Dendritic cell treated with granulocyte-macrophage colony-stimulating factor and Interleukin-4, amounts not matched to agents 40 ng/mL and 50 ng/mL, for 4 days (primary cell): ENCODE results near the gene ATAD3A.

Experiments
- H3K27ac Mint-ChIP-seq: one replicate; pipeline ENCODE4 v1.8.0; 2022; ENCODE audit warnings: mild to moderate bottlenecking, mixed read lengths
- H3K27me3 Mint-ChIP-seq: one replicate; pipeline ENCODE4 v1.8.0; 2022; ENCODE audit warnings: mild to moderate bottlenecking, mixed read lengths
- H3K36me3 Mint-ChIP-seq: one replicate; pipeline ENCODE4 v1.8.0; 2022; ENCODE audit warnings: low read depth, mixed read lengths
- H3K4me1 Mint-ChIP-seq: one replicate; pipeline ENCODE4 v1.8.0; 2022; ENCODE audit warnings: low read depth, mixed read lengths
- H3K4me3 Mint-ChIP-seq: one replicate; pipeline ENCODE4 v1.8.0; 2022; ENCODE audit warnings: mild to moderate bottlenecking, moderate library complexity, mixed read lengths
- H3K9me3 Mint-ChIP-seq: one replicate; pipeline ENCODE4 v1.8.0; 2022; ENCODE audit warnings: mixed read lengths
- intact Hi-C: fragments of 100-400 bp; cut with micrococcal nuclease; formaldehyde crosslinking; loops from one replicate; pipeline ENCODE4 v1.15.0; 2022

Gene ATAD3A

DNA sequence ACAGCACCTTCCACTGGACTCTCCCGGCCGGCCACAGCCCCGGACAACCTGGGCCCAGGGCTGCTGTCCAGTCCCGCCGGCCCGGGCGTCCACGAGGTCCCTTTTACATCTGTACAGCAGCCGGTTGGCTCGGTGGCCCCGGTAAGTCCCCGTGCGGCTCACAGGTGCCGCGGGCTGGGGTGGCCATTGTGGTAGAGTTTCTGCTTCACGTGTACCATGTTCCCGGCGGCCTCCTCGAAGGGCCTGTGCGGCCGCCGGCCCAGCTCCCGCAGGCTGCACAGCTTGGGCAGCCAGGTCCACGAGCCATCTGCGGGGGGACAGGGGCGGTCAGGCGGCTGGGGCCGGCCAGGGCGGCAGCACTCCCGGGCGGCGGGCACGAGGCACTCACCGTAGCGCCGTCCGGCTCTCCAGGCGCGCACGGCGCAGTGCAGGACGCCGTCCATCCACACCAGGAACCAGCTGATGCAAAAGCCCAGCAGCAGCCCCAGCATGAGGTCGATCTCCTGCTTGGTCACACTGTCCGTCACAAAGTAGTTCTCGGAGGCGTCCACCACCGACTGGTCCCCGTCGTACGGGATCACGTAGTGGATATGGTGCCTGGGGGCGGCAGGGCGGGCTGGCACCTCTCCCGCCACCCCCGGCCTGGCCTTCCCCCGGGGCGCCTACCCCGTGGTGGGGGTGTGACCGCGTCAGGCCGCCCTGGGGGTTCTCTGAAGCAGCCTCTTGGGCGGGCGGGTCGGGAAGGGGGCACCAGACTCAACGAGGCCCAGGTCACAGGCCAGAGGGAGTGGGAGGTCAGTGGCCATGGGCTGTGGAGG is 23.4 kb downstream of the ATAD3A start:
- no peak overlapping the region for H3K4me3 Mint-ChIP-seq
- H3K9me3 Mint-ChIP-seq, result peaks cover 16% of the 10 kb centered on the region
- peaks cover 6% of the 10 kb centered on the region for H3K4me1 Mint-ChIP-seq
- intact Hi-C loops, result no loop called here
- H3K27me3 Mint-ChIP-seq, result peaks cover 11% of the 10 kb centered on the region
- peaks cover 36% of the 10 kb centered on the region for H3K36me3 Mint-ChIP-seq
- H3K27ac Mint-ChIP-seq, result no peak overlapping the region

DNA sequence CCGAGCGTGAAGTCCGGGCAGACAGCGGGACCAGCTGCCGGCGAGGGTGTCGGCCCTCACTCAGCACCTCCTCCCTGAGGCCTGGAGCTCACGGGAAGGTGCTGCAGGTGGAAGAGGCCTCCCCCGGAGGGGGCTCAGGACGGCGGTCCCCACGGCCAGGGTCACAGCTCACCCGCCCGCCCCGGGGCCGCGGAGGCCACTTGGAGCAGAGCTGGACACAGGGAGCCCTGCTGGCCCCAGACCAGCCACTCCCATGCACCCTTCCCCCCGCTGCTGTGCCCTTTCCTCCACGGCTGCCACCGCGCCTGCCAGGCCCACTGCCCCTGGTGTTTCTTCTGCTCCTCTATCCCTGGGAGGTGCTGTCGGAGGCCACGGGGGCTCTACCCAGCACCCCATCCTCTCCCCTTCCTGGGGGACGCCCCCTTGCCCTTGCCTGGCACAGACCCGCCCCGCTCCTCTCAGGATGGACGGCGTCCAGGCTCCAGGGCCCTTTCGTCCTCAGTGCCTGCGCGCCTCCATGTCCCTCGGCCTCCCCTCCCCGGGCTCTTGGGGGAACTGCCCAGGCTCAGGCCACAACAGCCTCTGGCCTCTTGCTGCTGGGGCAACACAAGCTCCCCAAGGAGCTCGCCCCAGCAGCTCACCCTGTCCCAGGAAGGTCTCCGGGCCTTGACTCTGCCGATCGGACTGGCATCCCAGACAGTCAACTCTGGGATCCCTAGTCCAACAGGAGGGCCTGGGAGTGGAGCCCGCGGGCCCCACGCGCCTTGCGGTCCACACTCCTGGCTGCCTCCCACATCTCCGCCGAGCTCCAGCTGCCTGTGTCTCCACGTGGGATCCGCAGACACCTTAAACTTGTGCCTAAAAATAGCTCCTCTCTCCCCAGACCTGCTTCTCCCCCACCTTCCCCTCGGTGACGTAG is 24.3 kb downstream of the ATAD3A start:
- Mint-ChIP-seq H3K4me3 (no peak overlapping the region), H3K9me3 (peaks cover 9% of the 10 kb centered on the region), H3K27ac (no peak overlapping the region), H3K27me3 (peaks cover 17% of the 10 kb centered on the region), H3K36me3 (peaks cover 35% of the 10 kb centered on the region), H3K4me1 (peaks cover 6% of the 10 kb centered on the region)
- intact Hi-C loops, result no loop called here

DNA sequence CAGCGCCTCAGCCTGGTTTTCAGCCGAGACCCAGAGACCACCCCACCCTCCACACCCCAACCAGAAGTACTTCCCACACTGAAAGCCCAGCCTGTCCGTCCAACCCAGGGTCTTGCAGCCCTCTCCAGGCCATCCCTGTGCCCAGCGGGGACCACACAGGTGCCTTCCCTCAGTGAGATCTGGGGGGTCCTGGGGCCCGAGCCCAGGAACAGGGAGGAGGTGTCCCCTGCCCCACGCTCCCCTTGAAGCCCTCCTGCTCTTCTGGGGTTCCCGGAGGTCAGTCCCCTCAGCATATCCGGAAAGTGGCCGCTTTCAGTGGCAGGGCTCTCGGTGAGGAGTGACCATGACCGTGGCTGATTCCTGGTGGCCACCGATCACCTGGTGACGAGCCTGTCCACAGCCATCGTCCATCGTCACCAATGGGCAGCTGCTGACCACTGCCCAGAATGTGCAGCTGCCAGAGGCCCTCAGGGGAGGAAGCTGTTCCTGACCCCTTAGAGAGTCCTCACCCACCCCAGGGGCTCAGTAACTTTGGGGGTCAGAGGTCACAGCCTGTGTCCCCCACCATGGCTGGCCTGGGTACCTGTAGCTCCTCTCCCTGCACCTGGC is 25.1 kb downstream of the ATAD3A start:
- Mint-ChIP-seq H3K27me3 (peaks cover 24% of the 10 kb centered on the region), H3K27ac (no peak overlapping the region), H3K4me1 (peaks cover 6% of the 10 kb centered on the region), H3K9me3 (peaks cover 3% of the 10 kb centered on the region), H3K4me3 (no peak overlapping the region), H3K36me3 (peaks cover 35% of the 10 kb centered on the region)
- intact Hi-C loops, result no loop called here

DNA sequence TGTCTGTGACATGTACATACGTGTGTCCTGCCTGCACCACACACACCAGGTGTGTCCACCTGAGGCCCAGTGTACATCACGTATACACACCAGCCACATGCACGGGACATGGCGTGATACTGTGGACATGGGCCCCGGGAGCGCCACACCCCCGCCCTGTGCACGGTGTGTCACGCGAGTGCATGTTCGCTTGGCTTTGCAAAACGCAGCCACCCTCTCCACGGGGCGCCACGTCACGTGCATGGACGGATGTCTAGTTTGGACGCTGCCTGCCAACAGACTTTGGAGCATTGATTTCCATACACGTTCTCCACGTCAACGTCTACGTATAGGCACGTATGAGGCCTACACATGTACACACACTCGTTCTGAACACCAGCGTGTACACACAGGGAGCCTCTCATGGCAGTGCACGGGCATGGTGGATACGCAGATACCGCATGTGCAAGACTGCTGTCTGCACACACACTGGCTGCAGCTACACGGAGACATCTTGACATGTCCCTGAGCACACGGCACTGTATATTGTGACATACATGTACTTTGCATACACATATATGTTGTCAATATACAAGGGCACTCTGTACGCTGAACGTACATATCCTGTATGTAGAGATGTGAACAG is 25.8 kb downstream of the ATAD3A start:
- H3K4me1 Mint-ChIP-seq, result peaks cover 6% of the 10 kb centered on the region
- H3K27me3 Mint-ChIP-seq, result peaks cover 26% of the 10 kb centered on the region
- no peak overlapping the region for H3K27ac Mint-ChIP-seq
- peaks cover 35% of the 10 kb centered on the region for H3K36me3 Mint-ChIP-seq
- no peak overlapping the region for H3K4me3 Mint-ChIP-seq
- no peaks in the 10 kb centered on the region for H3K9me3 Mint-ChIP-seq
- intact Hi-C loops, result no loop called here

DNA sequence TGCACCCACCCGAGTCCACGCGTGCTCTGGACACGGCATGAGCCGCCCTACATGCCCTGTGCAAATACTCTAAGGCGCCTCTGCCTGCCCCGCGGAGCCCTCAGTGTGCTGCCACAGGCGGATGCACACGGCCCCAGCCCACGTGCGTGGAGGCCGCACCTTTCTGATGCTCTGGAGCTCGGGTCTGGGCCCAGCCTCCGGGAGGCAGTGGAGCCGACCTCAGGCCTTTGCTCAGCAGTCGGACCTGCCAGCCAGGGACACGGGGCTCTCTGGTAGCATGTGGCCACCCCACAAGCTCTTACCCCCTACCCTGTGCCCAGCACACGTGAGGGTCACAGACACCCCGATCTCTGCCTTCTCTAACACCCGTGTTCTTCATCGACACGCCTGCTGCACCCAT is 26.4 kb downstream of the ATAD3A start:
- no peak overlapping the region for H3K27ac Mint-ChIP-seq
- no peak overlapping the region for H3K4me3 Mint-ChIP-seq

DNA sequence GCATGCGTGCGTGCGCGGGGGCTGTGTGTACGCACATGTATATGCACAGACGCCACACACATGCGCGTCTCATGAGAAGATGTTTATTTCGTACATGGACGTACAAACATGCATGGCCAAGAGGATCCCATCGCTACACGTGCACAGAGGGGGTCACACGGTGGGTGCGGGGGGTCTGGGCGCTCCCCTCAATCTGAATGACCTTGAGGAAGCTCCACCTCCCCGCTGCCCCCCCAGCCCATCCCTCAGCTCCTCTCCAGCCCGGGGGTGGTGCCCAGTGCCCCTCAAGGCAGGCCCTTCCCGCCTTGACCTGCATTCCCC is 27.0 kb downstream of the ATAD3A start:
- Mint-ChIP-seq H3K4me3 (no peak overlapping the region), H3K36me3 (peaks cover 40% of the 10 kb centered on the region), H3K27me3 (peaks cover 26% of the 10 kb centered on the region), H3K9me3 (no peaks in the 10 kb centered on the region), H3K27ac (no peak overlapping the region), H3K4me1 (no peaks in the 10 kb centered on the region)
- intact Hi-C loops, result no loop called here

More for the DNA sequence above, 26.4 kb downstream of the ATAD3A start:
- intact Hi-C loops, result no loop called here
- Mint-ChIP-seq H3K9me3 (no peaks in the 10 kb centered on the region), H3K4me1 (peaks cover under 1% of the 10 kb centered on the region), H3K27me3 (peaks cover 26% of the 10 kb centered on the region), H3K36me3 (peaks cover 35% of the 10 kb centered on the region)

DNA sequence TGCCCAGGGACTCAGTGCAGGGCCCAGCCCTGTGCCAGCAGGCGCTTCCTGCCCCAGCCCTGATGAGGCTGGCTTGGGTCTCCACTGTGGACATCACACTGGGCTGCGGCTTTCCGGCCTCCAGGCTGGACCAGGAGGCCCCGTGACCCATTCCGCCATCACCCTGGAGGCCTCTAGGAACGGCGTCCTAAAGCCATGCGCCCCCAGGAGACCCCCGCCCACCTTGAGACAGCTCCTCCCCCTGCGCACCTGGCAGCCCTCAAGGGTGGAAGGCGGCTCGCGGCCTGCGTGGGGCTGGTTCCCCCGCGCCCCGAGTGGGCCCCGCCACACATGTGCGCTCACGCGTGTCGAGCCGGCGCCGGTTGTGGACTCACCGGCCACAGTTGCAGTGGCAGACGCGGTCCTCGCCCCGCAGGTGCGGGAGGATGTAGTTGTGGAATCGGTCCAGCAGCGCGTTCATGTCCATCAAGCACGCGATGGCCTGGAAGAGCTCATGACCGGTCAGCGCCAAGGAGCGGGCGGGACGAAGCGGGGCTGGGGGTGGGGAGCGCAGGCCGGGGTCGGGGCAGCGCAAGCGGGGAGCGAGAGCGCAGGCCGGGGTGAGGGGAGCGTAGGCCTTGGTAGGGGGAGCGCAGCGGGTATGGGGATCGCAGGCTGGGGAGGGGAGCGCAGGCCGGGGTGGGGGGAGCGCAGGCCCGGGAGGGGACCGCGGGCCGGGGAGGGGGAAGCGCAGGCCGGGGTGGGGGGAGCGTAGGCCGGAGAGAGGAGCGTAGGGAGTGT is 27.5 kb downstream of the ATAD3A start:
- Mint-ChIP-seq H3K36me3 (peaks cover 40% of the 10 kb centered on the region), H3K27me3 (peaks cover 26% of the 10 kb centered on the region), H3K27ac (no peak overlapping the region), H3K4me1 (no peaks in the 10 kb centered on the region), H3K9me3 (no peaks in the 10 kb centered on the region), H3K4me3 (peak overlapping the region; percentile 20)
- intact Hi-C loops, result no loop called here

DNA sequence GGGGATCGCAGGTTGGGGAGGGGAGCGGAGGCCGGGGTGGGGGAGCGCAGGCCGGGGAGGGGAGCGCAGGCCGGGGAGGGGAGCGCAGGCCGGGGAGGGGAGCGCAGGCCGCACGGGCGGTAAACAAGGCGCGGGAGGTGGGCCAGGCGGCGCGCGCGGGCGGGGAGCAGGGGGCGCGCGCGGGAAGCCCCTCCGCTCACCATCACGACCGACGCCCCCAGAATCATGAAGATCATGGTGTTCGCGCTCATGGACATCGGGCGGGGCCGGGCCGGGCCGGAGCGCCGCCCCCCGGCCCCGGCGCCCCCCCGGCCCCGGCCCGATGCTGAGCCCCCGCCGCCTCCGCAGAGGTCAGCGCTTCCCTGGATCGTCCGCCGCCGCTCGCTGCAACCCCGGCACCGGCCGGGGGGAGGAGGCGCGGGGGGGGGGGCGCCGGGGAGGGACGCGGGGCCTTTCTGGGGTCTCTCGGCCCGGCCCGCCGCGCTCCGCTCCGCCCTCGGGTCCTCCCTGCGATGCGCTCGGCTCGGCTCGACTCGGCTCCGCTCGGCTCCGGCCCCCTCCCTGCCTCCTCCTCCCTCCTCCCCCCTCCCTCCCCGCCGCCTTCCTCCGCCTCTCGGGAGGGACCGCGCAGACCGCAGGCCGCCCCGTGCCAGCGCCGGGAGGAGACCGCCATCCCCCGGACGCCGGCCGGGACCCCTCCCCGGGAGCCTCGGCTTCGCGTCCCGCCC is 28.3 kb downstream of the ATAD3A start, which contains the start of gene TMEM240:
TMEM240 (minus strand) TSS at position 535 of the 728 bp plus-strand sequence; CDS start at position 257, 278 bp downstream.
- Mint-ChIP-seq H3K27ac (no peak within 1 kb of the TSS), H3K9me3 (no peaks in the 10 kb centered on the region), H3K4me3 (peak within 1 kb of the TSS; percentile 34), H3K27me3 (peaks cover 26% of the 10 kb centered on the region), H3K36me3 (peaks cover 45% of the 10 kb centered on the region), H3K4me1 (no peaks in the 10 kb centered on the region)
- intact Hi-C loops, result no loop called here

DNA sequence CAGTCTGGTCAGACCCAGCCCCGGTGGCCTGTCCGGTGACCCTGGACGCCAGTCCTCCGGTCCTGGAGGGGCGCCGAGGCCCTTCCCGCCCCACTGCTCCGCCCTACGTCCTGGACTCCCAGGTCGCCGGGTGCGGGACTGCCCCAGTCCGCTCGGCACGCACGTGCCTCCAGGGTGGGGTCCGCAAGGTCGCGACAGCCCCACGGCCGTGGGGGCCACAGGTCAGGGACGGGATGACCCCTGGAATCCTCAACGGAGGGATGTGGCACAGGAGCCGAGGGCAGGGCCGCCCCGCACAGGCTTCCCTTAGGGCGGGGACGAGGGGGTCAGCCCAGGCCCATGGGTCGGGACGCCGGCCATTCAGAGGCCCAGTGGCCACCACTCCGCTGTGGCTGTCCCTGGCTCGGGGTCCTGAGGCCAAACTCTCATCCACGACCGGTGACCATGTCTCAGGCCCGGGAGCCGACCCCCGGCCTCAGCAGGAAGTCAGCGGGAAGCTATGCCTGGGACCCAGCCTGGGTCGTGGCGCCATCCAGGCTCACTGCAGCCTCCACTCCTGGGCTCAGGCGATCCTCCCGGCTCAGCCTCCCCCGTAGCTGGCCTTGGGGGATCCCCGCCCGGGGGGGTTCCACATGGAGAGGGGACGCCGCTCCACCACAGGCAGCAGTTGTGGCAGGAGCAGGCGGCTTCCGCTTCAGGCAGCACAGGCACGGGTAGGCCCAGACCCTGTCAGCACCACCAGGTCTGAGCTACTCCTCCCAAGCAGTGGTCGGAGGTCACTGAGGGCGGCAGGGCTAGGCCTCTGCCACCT is 29.1 kb downstream of the ATAD3A start:
- H3K9me3 Mint-ChIP-seq, result no peaks in the 10 kb centered on the region
- H3K27ac Mint-ChIP-seq, result no peak overlapping the region
- H3K4me1 Mint-ChIP-seq, result no peaks in the 10 kb centered on the region
- intact Hi-C loops, result no loop called here
- H3K36me3 Mint-ChIP-seq, result peaks cover 53% of the 10 kb centered on the region
- H3K27me3 Mint-ChIP-seq, result peaks cover 26% of the 10 kb centered on the region
- peak overlapping the region; percentile 34 for H3K4me3 Mint-ChIP-seq

DNA sequence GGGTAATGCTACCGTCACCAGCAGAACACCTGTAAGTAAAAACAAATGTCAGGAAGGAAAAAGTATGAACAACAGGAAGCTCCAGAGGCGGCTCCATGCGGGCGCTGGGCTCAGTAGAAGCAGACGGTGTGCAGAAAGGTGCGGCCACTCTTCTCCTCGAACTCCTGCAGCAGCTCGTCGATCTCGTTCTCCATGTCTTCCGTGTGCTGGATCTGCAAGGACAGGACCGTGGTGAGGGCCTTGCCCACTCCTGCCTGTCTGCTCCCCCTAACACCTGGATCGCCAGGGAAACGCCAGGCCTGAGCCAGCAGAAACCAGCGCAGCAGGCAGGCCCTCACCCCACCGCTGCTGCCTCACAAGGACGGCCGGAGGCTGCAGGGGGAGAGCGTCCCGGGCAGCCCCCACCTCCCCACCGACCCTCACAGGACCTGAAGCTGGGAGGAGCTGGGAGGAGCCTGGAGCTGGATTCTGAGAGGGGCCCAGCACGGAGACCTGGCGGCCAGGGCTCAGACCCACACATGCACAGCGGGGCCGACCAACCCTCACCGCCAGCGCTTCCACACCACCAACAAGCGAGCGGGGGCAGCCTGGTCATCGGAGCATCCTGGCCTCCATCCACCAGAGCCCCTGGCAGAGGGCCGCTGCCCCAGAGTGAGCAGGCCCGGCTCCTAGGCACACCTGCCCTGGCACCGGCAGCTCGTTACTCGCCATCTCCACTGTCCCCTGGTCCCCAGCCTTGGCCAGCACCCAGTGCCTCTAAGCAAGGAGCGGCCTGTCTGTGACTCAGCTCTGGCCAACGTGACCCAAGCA is 30.2 kb downstream of the ATAD3A start:
- Mint-ChIP-seq H3K27me3 (peaks cover 26% of the 10 kb centered on the region), H3K27ac (no peak overlapping the region), H3K4me3 (no peak overlapping the region), H3K9me3 (no peaks in the 10 kb centered on the region), H3K36me3 (peaks cover 64% of the 10 kb centered on the region), H3K4me1 (no peaks in the 10 kb centered on the region)
- intact Hi-C loops, result no loop called here

DNA sequence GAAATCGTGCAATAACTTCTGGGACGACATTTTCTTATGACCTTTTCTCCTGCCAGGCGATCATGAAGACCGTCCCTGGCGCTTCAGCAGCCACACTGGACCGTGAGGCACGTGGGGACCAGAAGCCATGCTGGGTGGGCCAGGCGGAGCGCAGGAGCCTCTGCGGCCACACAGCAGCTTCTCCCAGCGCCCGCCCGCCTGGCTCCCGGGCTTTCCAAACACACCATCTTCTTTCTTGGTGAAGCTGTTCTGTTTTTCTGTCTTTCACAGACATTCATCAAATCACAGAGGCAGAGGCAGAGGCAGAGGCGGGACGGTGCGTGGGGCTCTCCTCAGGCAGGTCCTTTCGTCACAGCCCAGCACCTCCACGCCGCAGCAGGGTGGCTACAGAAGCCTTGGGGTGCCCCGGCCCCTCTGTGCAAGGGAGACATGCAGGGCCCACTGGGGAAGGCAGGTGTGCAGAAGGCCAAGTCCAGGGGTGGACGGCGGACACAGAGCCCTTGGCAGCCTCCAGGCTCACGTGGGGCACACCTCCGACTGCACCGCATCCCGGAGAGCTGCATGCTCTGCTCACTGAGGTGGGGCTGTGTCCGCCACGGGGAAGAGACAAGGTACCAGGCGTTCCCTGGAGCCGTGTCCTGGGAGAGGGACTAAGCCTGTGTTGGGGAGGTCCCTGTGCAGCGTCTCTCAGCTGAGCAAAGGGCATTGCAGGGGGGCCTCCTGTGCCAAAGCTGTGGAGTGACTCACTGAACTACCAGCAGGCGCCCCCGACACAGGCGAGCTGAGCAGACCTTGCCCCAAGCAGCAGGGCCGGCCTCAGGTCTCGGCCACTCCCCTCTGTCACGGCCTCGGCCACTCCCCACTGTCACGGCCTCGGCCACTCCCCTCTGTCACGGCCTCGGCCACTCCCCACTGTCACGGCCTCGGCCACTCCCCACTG is 31.1 kb downstream of the ATAD3A start:
- no peak overlapping the region for H3K27ac Mint-ChIP-seq
- intact Hi-C loops, result no loop called here
- no peak overlapping the region for H3K4me3 Mint-ChIP-seq
- peaks cover 26% of the 10 kb centered on the region for H3K27me3 Mint-ChIP-seq
- peaks cover 73% of the 10 kb centered on the region for H3K36me3 Mint-ChIP-seq
- H3K4me1 Mint-ChIP-seq, result no peaks in the 10 kb centered on the region
- H3K9me3 Mint-ChIP-seq, result no peaks in the 10 kb centered on the region
